ENCODE measurements around the gene IL22RA1.
A peak's percentile ranks its signal among the peaks of the same experiment; 100 is the strongest.

The IL22RA1 gene

GRCh38 chr1:24071941-24072340 lies 71.0 kb downstream of the IL22RA1 start:
- no peaks in the 10 kb centered on the region for H3K36me3 ChIP-seq (ENCODE audit: low read length)
- TF ChIP-seq CTCF (IDR thresholded peaks at IDR 0.05; ENCODE audit: insufficient read depth, low read length, poor library complexity, severe bottlenecking) (no peak), EZH2phosphoT487 (conservative IDR thresholded peaks at IDR 0.05; ENCODE audit: low read length) (no peak)
- no peak overlapping the region for H3K4me2 ChIP-seq (ENCODE audit: low read depth, low read length, poor library complexity, severe bottlenecking)
- H4K20me1 ChIP-seq (ENCODE audit: low read depth, low read length), result no peaks in the 10 kb centered on the region
- no peak overlapping the region for H3K4me3 ChIP-seq (ENCODE audit: insufficient read depth, low read length, poor library complexity, severe bottlenecking)
- no peak overlapping the region for H2AFZ ChIP-seq (ENCODE audit: low read depth, low read length, severe bottlenecking)
- H3K9me2 ChIP-seq (replicated peaks; ENCODE audit: insufficient read depth, low read length), result no peaks in the 10 kb centered on the region
- H3K79me2 ChIP-seq (ENCODE audit: insufficient read depth, low read length), result no peaks in the 10 kb centered on the region
- H3K27me3 ChIP-seq (ENCODE audit: low read length), result no peaks in the 10 kb centered on the region
- no peak overlapping the region for H3K9ac ChIP-seq (ENCODE audit: low read length)
- no peak overlapping the region for H3K27ac ChIP-seq (ENCODE audit: low read depth, low read length)
- H3F3A ChIP-seq (ENCODE audit: insufficient read depth), result peaks cover 8% of the 10 kb centered on the region
- no peaks in the 10 kb centered on the region for H3K9me3 ChIP-seq (ENCODE audit: insufficient read depth, low read length)

GRCh38 chr1:24070821-24071393 lies 72.0 kb downstream of the IL22RA1 start:
- H3K4me2 ChIP-seq (ENCODE audit: low read depth, low read length, poor library complexity, severe bottlenecking), result no peak overlapping the region
- H3K79me2 ChIP-seq (ENCODE audit: insufficient read depth, low read length), result no peaks in the 10 kb centered on the region
- TF ChIP-seq CTCF (IDR thresholded peaks at IDR 0.05; ENCODE audit: insufficient read depth, low read length, poor library complexity, severe bottlenecking), result peak; percentile 82
- no peak for TF ChIP-seq EZH2phosphoT487 (conservative IDR thresholded peaks at IDR 0.05; ENCODE audit: low read length)
- no peaks in the 10 kb centered on the region for H4K20me1 ChIP-seq (ENCODE audit: low read depth, low read length)
- no peaks in the 10 kb centered on the region for H3K9me3 ChIP-seq (ENCODE audit: insufficient read depth, low read length)
- no peaks in the 10 kb centered on the region for H3K27me3 ChIP-seq (ENCODE audit: low read length)
- no peak overlapping the region for H3K4me3 ChIP-seq (ENCODE audit: insufficient read depth, low read length, poor library complexity, severe bottlenecking)
- H2AFZ ChIP-seq (ENCODE audit: low read depth, low read length, severe bottlenecking), result no peak overlapping the region
- H3K27ac ChIP-seq (ENCODE audit: low read depth, low read length), result peak overlapping the region; percentile 77
- no peaks in the 10 kb centered on the region for H3K9me2 ChIP-seq (replicated peaks; ENCODE audit: insufficient read depth, low read length)
- peaks cover 8% of the 10 kb centered on the region for H3F3A ChIP-seq (ENCODE audit: insufficient read depth)
- no peak overlapping the region for H3K9ac ChIP-seq (ENCODE audit: low read length)
- H3K36me3 ChIP-seq (ENCODE audit: low read length), result no peaks in the 10 kb centered on the region

GRCh38 chr1:24069817-24070216 lies 73.1 kb downstream of the IL22RA1 start:
- TF ChIP-seq EZH2phosphoT487 (conservative IDR thresholded peaks at IDR 0.05; ENCODE audit: low read length), result no peak
- TF ChIP-seq CTCF (IDR thresholded peaks at IDR 0.05; ENCODE audit: insufficient read depth, low read length, poor library complexity, severe bottlenecking), result no peak
- Histone ChIP-seq H2AFZ (ENCODE audit: low read depth, low read length, severe bottlenecking) (no peak overlapping the region), H3K4me2 (ENCODE audit: low read depth, low read length, poor library complexity, severe bottlenecking) (no peak overlapping the region), H3F3A (ENCODE audit: insufficient read depth) (peaks cover 8% of the 10 kb centered on the region), H3K27ac (ENCODE audit: low read depth, low read length) (peak overlapping the region; percentile 77), H3K79me2 (ENCODE audit: insufficient read depth, low read length) (no peaks in the 10 kb centered on the region), H3K9me3 (ENCODE audit: insufficient read depth, low read length) (no peaks in the 10 kb centered on the region), H3K36me3 (ENCODE audit: low read length) (no peaks in the 10 kb centered on the region), H4K20me1 (ENCODE audit: low read depth, low read length) (no peaks in the 10 kb centered on the region), H3K9me2 (replicated peaks; ENCODE audit: insufficient read depth, low read length) (no peaks in the 10 kb centered on the region), H3K9ac (ENCODE audit: low read length) (no peak overlapping the region), H3K27me3 (ENCODE audit: low read length) (no peaks in the 10 kb centered on the region), H3K4me3 (ENCODE audit: insufficient read depth, low read length, poor library complexity, severe bottlenecking) (no peak overlapping the region)
